HepG2 (cell line): ENCODE results near the gene TANGO6. TPM values are rescaled to one million over a fixed set of nuclear protein-coding genes. Genes with fewer than 3 reads are reported as not detected.

Experiments
- ATAC-seq: fragments of 200-7000 bp; cut with Tn5 transposase; 3 replicates; pipeline ENCODE4 v1.9.1; 2020; ENCODE audit warnings: mild to moderate bottlenecking, moderate library complexity
- BruUV-seq: library from RNA; stranded (reverse); fragments of 400-500 nt; replicated peaks from 2 replicates; lab custom pipeline; 2021; lab: Mats Ljungman, UMichigan
- CTCF ChIA-PET: fragments of 300-600 bp; formaldehyde crosslinking; extraction: SDS; loops from one replicate; lab custom pipeline; 2021; ENCODE audit warnings: low total read pairs, inconsistent platforms, low intra/inter-chr PET ratio; lab: Yijun Ruan, JAX
- POLR2A ChIA-PET: fragments of 350-600 bp; sonication (Branson Sonifier 250); formaldehyde crosslinking; loops from one replicate; lab custom pipeline; 2020; ENCODE audit warnings: antibody characterized with exemption, inconsistent platforms; lab: Yijun Ruan, JAX
- DNase-seq: peaks from one replicate; pipeline ENCODE4 v3.0.0-alpha.2; 2015; ENCODE audit warnings: low spot score
- FAIRE-seq: peaks from 3 replicates; lab custom pipeline; 2011; peaks lifted over from hg19 to GRCh38; lab: Jason Lieb, UNC
- H2AFZ ChIP-seq: one replicate; pipeline ENCODE4 v1.6.1; 2011; ENCODE audit warnings: low read length, inconsistent platforms
- H3K27ac ChIP-seq: fragments of 300-600 bp; 3 replicates; pipeline ENCODE4 v1.8.0; 2011; ENCODE audit warnings: mixed run types, mild to moderate bottlenecking, mixed read lengths, low read length, inconsistent platforms; ENCODE audit not compliant: insufficient read depth; ENCODE audit errors: extremely low read length
- H3K27me3 ChIP-seq, 2 experiments: fragments of 200-600 bp in 1 of 2; 2 replicates in 1 of 2; 3 replicates in 1 of 2; pipeline versions ENCODE4 v1.6.0 to v1.8.0; 2011; ENCODE audit warnings: low read length in 2 of 2, mild to moderate bottlenecking in 2 of 2, moderate library complexity in 2 of 2, inconsistent platforms in 1 of 2; ENCODE audit not compliant: insufficient read depth in 2 of 2, control insufficient read depth in 1 of 2
- H3K36me3 ChIP-seq, 2 experiments: fragments of 200-600 bp in 1 of 2; replicated peaks in 1 of 2; 2 replicates in 1 of 2; 3 replicates in 1 of 2; pipeline versions ENCODE4 v1.5.1 to v1.8.0; 2011; ENCODE audit warnings: low read length in 2 of 2, inconsistent platforms in 1 of 2; ENCODE audit not compliant: insufficient read depth in 2 of 2, control insufficient read depth in 1 of 2
- H3K4me1 ChIP-seq: 2 replicates; pipeline ENCODE4 v1.5.1; 2012; ENCODE audit warnings: low read length, inconsistent platforms; ENCODE audit not compliant: insufficient read depth
- H3K4me2 ChIP-seq: 2 replicates; pipeline ENCODE4 v1.6.0; 2011; ENCODE audit warnings: low read depth, low read length, inconsistent platforms
- H3K4me3 ChIP-seq, 3 experiments: fragments of 200-600 bp in 1 of 3; sonication (generic), shearing (Covaris generic) in 1 of 3; replicated peaks in 1 of 3; 2 replicates each; pipeline ENCODE4 v1.5.1; 2011 to 2016; ENCODE audit warnings: low read length in 3 of 3, inconsistent platforms in 2 of 3, low read depth in 2 of 3, mild to moderate bottlenecking in 2 of 3, control low read depth in 1 of 3, mixed read lengths in 1 of 3; ENCODE audit not compliant: insufficient read depth in 1 of 3
- H3K79me2 ChIP-seq: one replicate; pipeline ENCODE4 v1.6.1; 2011; ENCODE audit warnings: low read length, inconsistent platforms; ENCODE audit not compliant: insufficient read depth
- H3K9ac ChIP-seq: 2 replicates; pipeline ENCODE4 v1.6.0; 2011; ENCODE audit warnings: mild to moderate bottlenecking, low read depth, low read length, inconsistent platforms; ENCODE audit not compliant: insufficient read depth
- H3K9me3 ChIP-seq: 2 replicates; pipeline ENCODE4 v1.5.1; 2012; ENCODE audit warnings: mild to moderate bottlenecking, low read length
- H4K20me1 ChIP-seq: 2 replicates; pipeline ENCODE4 v1.6.0; 2011; ENCODE audit warnings: inconsistent platforms, mild to moderate bottlenecking, low read length, moderate library complexity; ENCODE audit not compliant: insufficient read depth
- ATF7-NPFF ChIP-seq: sonication (generic); formaldehyde crosslinking; IDR thresholded peaks from 2 replicates; pipeline ENCODE4 v1.8.1; 2023; ENCODE audit warnings: mild to moderate bottlenecking, low read depth, missing genetic modification reagents, moderate library complexity
- CEBPB ChIP-seq: IDR thresholded peaks from 2 replicates; pipeline ENCODE4 v1.6.1; 2011; ENCODE audit warnings: low read depth, low read length, improper control_type of control experiment, borderline replicate concordance
- NFIC ChIP-seq: IDR thresholded peaks from 2 replicates; pipeline ENCODE4 v1.6.1; 2012; ENCODE audit warnings: mild to moderate bottlenecking, low read length, inconsistent platforms
- NFKBIZ ChIP-seq: IDR thresholded peaks from 2 replicates; pipeline ENCODE4 v1.6.1; 2018; ENCODE audit warnings: missing genetic modification reagents, missing compliant biosample characterization
- RCOR2 ChIP-seq: IDR thresholded peaks from 2 replicates; pipeline ENCODE4 v1.6.1; 2016; ENCODE audit warnings: missing biosample characterization, missing genetic modification reagents
- SIN3A ChIP-seq: IDR thresholded peaks from 2 replicates; pipeline ENCODE4 v1.6.1; 2011; ENCODE audit warnings: low read depth, mild to moderate bottlenecking, control low read depth, low read length, borderline replicate concordance
- ZNF121 ChIP-seq: sonication (generic); formaldehyde crosslinking; IDR thresholded peaks from 2 replicates; pipeline ENCODE4 v1.5.0; 2020; ENCODE audit warnings: mild to moderate bottlenecking, missing genetic modification reagents
- ZNF256 ChIP-seq: sonication (generic); formaldehyde crosslinking; conservative IDR thresholded peaks from 2 replicates; pipeline ENCODE4 v1.4.0; 2020; ENCODE audit warnings: missing genetic modification reagents
- ZNF577 ChIP-seq: sonication (generic); formaldehyde crosslinking; IDR thresholded peaks from 2 replicates; pipeline ENCODE4 v1.4.0; 2020; ENCODE audit warnings: mild to moderate bottlenecking, low read depth, missing genetic modification reagents, borderline replicate concordance
- WGBS: methylation state at CpG from one replicate; pipeline ENCODE4 v1.1.6; 2017; ENCODE audit warnings: low lambda C conversion rate; 5-methylcytosine and 5-hydroxymethylcytosine counted together
- in situ Hi-C: cut with HindIII; loops from 2 replicates; pipeline ENCODE4 v1.10.0; 2017; ENCODE audit warnings: low pct_unique_long_range_greater_than_20kb; ENCODE audit not compliant: extremely low pct_ligation_motif_present
- intact Hi-C: fragments of 100-400 bp; cut with micrococcal nuclease; formaldehyde crosslinking; loops from one replicate; pipeline ENCODE4 v1.10.0; 2022; ENCODE audit not compliant: unreplicated experiment
- polyA plus RNA-seq, 8 experiments: library from polyadenylated mRNA; depleted of rRNA in 3 of 8; stranded (reverse) in 7 of 8; unstranded in 1 of 8; fragments of >200 nt; fragmentation: Illumina TruSeq in 4 of 8; extraction: Trizol in 4 of 8; gene quantifications; 2 replicates each; pipeline versions ENCODE4 v1.2.1 to v1.2.3, GENCODE V29; 2011 to 2016; ENCODE audit warnings: low read depth in 4 of 8, missing spikeins in 1 of 8, mixed read lengths in 1 of 8; ENCODE audit not compliant: insufficient read depth in 1 of 8
- total RNA-seq, 5 experiments: library from RNA; depleted of rRNA; stranded (reverse); fragments of >200 nt; fragmentation: Illumina TruSeq; extraction: Trizol; gene quantifications; 2 replicates each; pipeline ENCODE4 v1.2.3, GENCODE V29; 2016; ENCODE audit warnings: low read depth in 1 of 5
- TF ChIP-seq, protein P1 (sequence below): sonication (generic); formaldehyde crosslinking; IDR thresholded peaks from 2 replicates; pipeline ENCODE4 v1.9.0; 2021; ENCODE audit warnings: missing genetic modification reagents, mild to moderate bottlenecking, borderline replicate concordance

Gene TANGO6
- total and polyA plus RNA-seq, 2 of the 13 experiments (the other 11 are each of a cell fraction or from before 2014, with no cell fraction given) = 7.2 to 13.3 TPM

DNA sequence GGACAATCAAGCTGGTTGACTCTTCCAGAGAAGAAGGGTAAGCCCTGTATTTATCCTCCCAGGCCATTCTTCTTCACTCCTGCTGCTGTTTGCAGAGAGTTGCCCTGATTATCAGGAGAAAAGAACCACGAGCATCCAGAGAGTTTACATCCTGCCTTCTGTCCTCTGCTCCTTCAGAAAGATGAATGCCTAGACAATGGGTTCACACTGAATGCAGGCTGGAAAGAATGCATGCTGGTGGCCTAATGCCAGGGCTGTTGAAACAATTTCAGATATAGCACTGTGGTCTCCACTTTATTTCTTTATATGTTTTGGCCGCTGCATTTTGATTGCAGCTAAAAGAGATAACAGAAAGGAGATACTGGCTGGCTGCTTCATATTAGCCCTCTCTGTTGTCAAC is 241.0 kb downstream of the TANGO6 start:
- Histone ChIP-seq H3K36me3 (no peaks in the 10 kb centered on the region; a peak in 1 of 5 replicates), H3K27me3 (no peaks in the 10 kb centered on the region), H3K4me3 (no peak overlapping the region), H3K79me2 (no peaks in the 10 kb centered on the region), H3K9ac (no peak overlapping the region)
- CTCF ChIA-PET = no interaction called here
- 82% methylated on average over 2 of the region's 2 CpGs for WGBS
- ATAC-seq = no peak
- TF ChIP-seq, protein P1, sequence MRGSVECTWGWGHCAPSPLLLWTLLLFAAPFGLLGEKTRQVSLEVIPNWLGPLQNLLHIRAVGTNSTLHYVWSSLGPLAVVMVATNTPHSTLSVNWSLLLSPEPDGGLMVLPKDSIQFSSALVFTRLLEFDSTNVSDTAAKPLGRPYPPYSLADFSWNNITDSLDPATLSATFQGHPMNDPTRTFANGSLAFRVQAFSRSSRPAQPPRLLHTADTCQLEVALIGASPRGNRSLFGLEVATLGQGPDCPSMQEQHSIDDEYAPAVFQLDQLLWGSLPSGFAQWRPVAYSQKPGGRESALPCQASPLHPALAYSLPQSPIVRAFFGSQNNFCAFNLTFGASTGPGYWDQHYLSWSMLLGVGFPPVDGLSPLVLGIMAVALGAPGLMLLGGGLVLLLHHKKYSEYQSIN (CRISPR knock-in tag) = no peak
- no peak for TF ChIP-seq ATF7-NPFF
- TF ChIP-seq NFIC = no peak
- TF ChIP-seq NFKBIZ (CRISPR knock-in tag) = no peak
- TF ChIP-seq RCOR2 (CRISPR knock-in tag) = no peak
- TF ChIP-seq ZNF577 (CRISPR knock-in tag) = no peak
- no peak for TF ChIP-seq ZNF256 (CRISPR knock-in tag)
- TF ChIP-seq, all 625 proteins: peak for 0
- POLR2A ChIA-PET = no interaction called here
- intact Hi-C loops = no loop called here
- in situ Hi-C loops = no loop called here
- Histone ChIP-seq H4K20me1 (no peaks in the 10 kb centered on the region), H3K9me3 (no peaks in the 10 kb centered on the region), H3K27ac (no peak overlapping the region), H3K4me1 (peaks cover 8% of the 10 kb centered on the region), H3K4me2 (no peak overlapping the region), H2AFZ (no peak overlapping the region)
- no peak for DNase-seq
- FAIRE-seq = no peak
- TSS peak; percentile 50 for BruUV-seq

DNA sequence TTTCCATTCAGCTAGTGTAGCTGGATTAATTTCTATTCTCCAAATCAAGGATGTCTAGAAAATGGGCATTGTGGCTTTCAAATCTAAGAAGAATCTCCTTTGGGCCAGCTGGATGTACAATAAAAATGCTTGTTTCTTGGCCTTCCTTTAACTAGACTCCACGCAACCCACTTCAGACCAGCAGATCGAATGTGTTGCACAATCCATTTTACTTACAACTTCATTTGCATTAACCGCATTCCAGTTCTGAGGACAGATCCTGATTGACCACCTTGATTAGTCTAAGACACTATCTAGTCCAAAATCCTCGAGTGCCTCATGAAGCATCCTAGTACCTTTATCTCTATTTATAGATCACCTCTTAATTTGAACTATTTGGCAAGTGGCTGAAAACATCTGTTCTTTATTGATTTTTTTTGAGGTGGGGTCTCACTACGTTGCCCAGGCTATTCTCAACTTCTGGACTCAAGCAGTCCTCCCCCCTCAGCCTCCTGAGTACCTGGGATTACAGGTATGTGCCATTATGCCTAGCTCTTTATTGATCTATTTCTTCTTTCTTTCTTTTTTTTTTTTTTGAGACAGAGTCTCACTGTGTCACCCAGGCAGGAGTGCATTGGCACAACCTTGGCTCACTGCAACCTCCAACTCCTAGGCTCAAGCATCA is 241.8 kb downstream of the TANGO6 start:
- CTCF ChIA-PET = no interaction called here
- no peak for DNase-seq
- TF ChIP-seq SIN3A (no peak), ZNF121 (CRISPR knock-in tag) (peak; percentile 75), CEBPB (peak; percentile 58; the same call in 1 of the 2 replicates)
- H3K27ac ChIP-seq = no peak overlapping the region
- H3K9ac ChIP-seq = no peak overlapping the region
- no peak for FAIRE-seq
- intact Hi-C loops = no loop called here
- H2AFZ ChIP-seq = no peak overlapping the region
- H4K20me1 ChIP-seq = no peaks in the 10 kb centered on the region
- no peak for ATAC-seq
- POLR2A ChIA-PET = no interaction called here
- H3K9me3 ChIP-seq = no peaks in the 10 kb centered on the region
- H3K4me3 ChIP-seq = no peak overlapping the region
- BruUV-seq = no TSS peak
- 88% methylated on average over 5 of the region's 5 CpGs for WGBS
- no peak overlapping the region for H3K4me2 ChIP-seq
- H3K4me1 ChIP-seq = peaks cover 17% of the 10 kb centered on the region
- no peaks in the 10 kb centered on the region for H3K79me2 ChIP-seq
- in situ Hi-C loops = no loop called here
- no peaks in the 10 kb centered on the region; a peak in 1 of 5 replicates for H3K36me3 ChIP-seq
- no peaks in the 10 kb centered on the region for H3K27me3 ChIP-seq
